Liver (tissue), 9 donors: Measurements from ENCODE around the gene ATP11C. TPM values are rescaled to one million over a fixed set of nuclear protein-coding genes. Genes with fewer than 3 reads are reported as not detected.

Source experiments
- DNase-seq: peaks from one replicate; pipeline ENCODE4 v3.0.0-alpha.2; 2017; ENCODE audit warnings: low spot score
- H3K27ac ChIP-seq, 2 donors: one replicate each; pipeline ENCODE4 v1.7.0; 2013; ENCODE audit warnings: inconsistent platforms in 2 of 2, low read length in 2 of 2, control low read depth in 1 of 2, low read depth in 1 of 2, mild to moderate bottlenecking in 1 of 2
- H3K27me3 ChIP-seq, 4 donors: one replicate each; pipeline versions ENCODE4 v1.6.1 to v1.7.0; 2013; ENCODE audit warnings: low read length in 3 of 4, inconsistent platforms in 1 of 4, mild to moderate bottlenecking in 1 of 4, moderate library complexity in 1 of 4; ENCODE audit not compliant: control insufficient read depth in 4 of 4, insufficient read depth in 4 of 4
- H3K36me3 ChIP-seq, 4 donors: one replicate each; pipeline versions ENCODE4 v1.6.1 to v1.7.0; 2013; ENCODE audit warnings: low read length in 3 of 4, mild to moderate bottlenecking in 3 of 4, low read depth in 1 of 4, moderate library complexity in 1 of 4; ENCODE audit not compliant: control insufficient read depth in 4 of 4, insufficient read depth in 3 of 4
- H3K4me1 ChIP-seq, 4 donors: one replicate each; pipeline versions ENCODE4 v1.6.1 to v1.7.0; 2013; ENCODE audit warnings: low read length in 3 of 4, mild to moderate bottlenecking in 3 of 4, moderate library complexity in 1 of 4; ENCODE audit not compliant: control insufficient read depth in 4 of 4, insufficient read depth in 4 of 4
- H3K4me3 ChIP-seq, 3 donors: one replicate each; pipeline versions ENCODE4 v1.6.1 to v1.7.0; 2013; ENCODE audit warnings: low read length in 3 of 3, control low read depth in 1 of 3, low read depth in 1 of 3, mild to moderate bottlenecking in 1 of 3
- H3K9ac ChIP-seq, 2 donors: one replicate each; pipeline ENCODE4 v1.7.0; 2013; ENCODE audit warnings: low read length in 2 of 2, mild to moderate bottlenecking in 2 of 2, moderate library complexity in 2 of 2, control low read depth in 1 of 2, low read depth in 1 of 2
- H3K9me3 ChIP-seq, 4 donors: one replicate each; pipeline versions ENCODE4 v1.6.1 to v1.7.0; 2013; ENCODE audit warnings: low read length in 3 of 4; ENCODE audit not compliant: control insufficient read depth in 4 of 4
- CTCF ChIP-seq: fragments of 150-350 bp; IDR thresholded peaks from 2 replicates; pipeline ENCODE4 v1.5.1; 2017; ENCODE audit warnings: improper control_type of control experiment, low read depth, low read length; ENCODE audit not compliant: missing input control
- EGR1 ChIP-seq, 2 donors: IDR thresholded peaks; 2 replicates each; pipeline ENCODE4 v1.6.1; 2016 to 2018; ENCODE audit warnings: antibody characterized with exemption in 2 of 2, low read depth in 2 of 2
- FOXA1 ChIP-seq: IDR thresholded peaks from 2 replicates; pipeline ENCODE4 v1.6.1; 2016; ENCODE audit warnings: antibody characterized with exemption
- FOXA2 ChIP-seq: IDR thresholded peaks from 2 replicates; pipeline ENCODE4 v1.6.1; 2016; ENCODE audit warnings: antibody characterized with exemption
- GABPA ChIP-seq, 2 donors: IDR thresholded peaks in 1 of 2; conservative IDR thresholded peaks in 1 of 2; 2 replicates each; pipeline ENCODE4 v1.6.1; 2016; ENCODE audit warnings: antibody characterized with exemption in 2 of 2, mild to moderate bottlenecking in 1 of 2, moderate library complexity in 1 of 2
- HNF4A ChIP-seq, 2 donors: conservative IDR thresholded peaks; 2 replicates each; pipeline ENCODE4 v1.6.1; 2016; ENCODE audit warnings: antibody characterized with exemption in 2 of 2, mild to moderate bottlenecking in 2 of 2
- HNF4G ChIP-seq: IDR thresholded peaks from 2 replicates; pipeline ENCODE4 v1.6.1; 2016; ENCODE audit warnings: antibody characterized with exemption
- JUND ChIP-seq, 2 donors: IDR thresholded peaks; 2 replicates each; pipeline ENCODE4 v1.6.1; 2016; ENCODE audit warnings: antibody characterized with exemption in 2 of 2
- MAX ChIP-seq: IDR thresholded peaks from 2 replicates; pipeline ENCODE4 v1.6.1; 2016; ENCODE audit warnings: antibody characterized with exemption
- NR2F2 ChIP-seq: IDR thresholded peaks from 2 replicates; pipeline ENCODE4 v1.6.1; 2016; ENCODE audit warnings: antibody characterized with exemption
- RAD21 ChIP-seq, 2 donors: IDR thresholded peaks; 2 replicates each; pipeline ENCODE4 v1.6.1; 2016; ENCODE audit warnings: antibody characterized with exemption in 2 of 2, mild to moderate bottlenecking in 2 of 2
- RXRA ChIP-seq, 2 donors: IDR thresholded peaks; 2 replicates each; pipeline ENCODE4 v1.6.1; 2017 to 2018; ENCODE audit warnings: antibody characterized with exemption in 2 of 2, mild to moderate bottlenecking in 1 of 2
- SP1 ChIP-seq: IDR thresholded peaks from 2 replicates; pipeline ENCODE4 v1.6.1; 2018; ENCODE audit warnings: antibody characterized with exemption, mild to moderate bottlenecking
- TAF1 ChIP-seq: conservative IDR thresholded peaks from 2 replicates; pipeline ENCODE4 v1.6.1; 2016; ENCODE audit warnings: antibody characterized with exemption, mild to moderate bottlenecking
- YY1 ChIP-seq: IDR thresholded peaks from 2 replicates; pipeline ENCODE4 v1.6.1; 2016; ENCODE audit warnings: antibody characterized with exemption, mild to moderate bottlenecking
- WGBS: extraction: QIAGEN DNeasy Blood & Tissue Kit; methylation state at CpG from one replicate; pipeline ENCODE4 v1.1.7; 2013; 5-methylcytosine and 5-hydroxymethylcytosine counted together
- polyA plus RNA-seq, 2 donors: library from polyadenylated mRNA; stranded (reverse) in 1 of 2; unstranded in 1 of 2; fragments of 200-250 nt in 1 of 2; fragments of >200 nt in 1 of 2; fragmentation: Nextera tagmentation in 1 of 2; extraction: Ambion mirVana in 1 of 2; gene quantifications; one replicate each; pipeline versions ENCODE4 v1.2.1 to v1.2.3, GENCODE V29; 2013 to 2015
- total RNA-seq, 2 donors: library from RNA; depleted of rRNA; stranded (reverse); fragments of >200 nt; gene quantifications; one replicate each; pipeline ENCODE4 v1.2.3, GENCODE V29; 2014
- TF ChIP-seq, protein P1 (sequence below): IDR thresholded peaks from 2 replicates; pipeline ENCODE4 v1.6.1; 2016; ENCODE audit warnings: antibody characterized with exemption
- TF ChIP-seq, protein P2 (sequence below): IDR thresholded peaks from 2 replicates; pipeline ENCODE4 v1.6.1; 2016; ENCODE audit warnings: antibody characterized with exemption
- TF ChIP-seq, protein P3 (sequence below): IDR thresholded peaks from 2 replicates; pipeline ENCODE4 v1.6.1; 2016; ENCODE audit warnings: antibody characterized with exemption, mild to moderate bottlenecking
- donor health status: healthy.
- donor health status: healthy.
- donor health status: healthy.
- donor health status: healthy.
- donor health status: healthy.

ATP11C gene
- total and polyA plus RNA-seq, 4 donors: 11.8 to 52.1 (median 18.9) TPM

GRCh38 chrX:139832718-139833309 is 100.0 kb downstream of the ATP11C start:
- no peak overlapping the region for H3K27ac ChIP-seq
- TF ChIP-seq RXRA (IDR thresholded peaks at IDR 0.05) (no peak), FOXA2 (no peak), JUND (IDR thresholded peaks at IDR 0.05) (no peak), SP1 (no peak), HNF4A (conservative IDR thresholded peaks at IDR 0.05) (no peak), MAX (no peak), GABPA (IDR thresholded peaks at IDR 0.05 in 1 of 2, conservative IDR thresholded peaks at IDR 0.05 in 1 of 2) (no peak), CTCF (no peak), YY1 (no peak), NR2F2 (no peak), RAD21 (IDR thresholded peaks at IDR 0.05) (no peak), HNF4G (no peak), FOXA1 (no peak), TAF1 (no peak), EGR1 (IDR thresholded peaks at IDR 0.05; ENCODE audit: low read depth in 2 of 2) (no peak)
- TF ChIP-seq, protein P1, sequence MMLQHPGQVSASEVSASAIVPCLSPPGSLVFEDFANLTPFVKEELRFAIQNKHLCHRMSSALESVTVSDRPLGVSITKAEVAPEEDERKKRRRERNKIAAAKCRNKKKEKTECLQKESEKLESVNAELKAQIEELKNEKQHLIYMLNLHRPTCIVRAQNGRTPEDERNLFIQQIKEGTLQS: no peak
- TF ChIP-seq, protein P2, sequence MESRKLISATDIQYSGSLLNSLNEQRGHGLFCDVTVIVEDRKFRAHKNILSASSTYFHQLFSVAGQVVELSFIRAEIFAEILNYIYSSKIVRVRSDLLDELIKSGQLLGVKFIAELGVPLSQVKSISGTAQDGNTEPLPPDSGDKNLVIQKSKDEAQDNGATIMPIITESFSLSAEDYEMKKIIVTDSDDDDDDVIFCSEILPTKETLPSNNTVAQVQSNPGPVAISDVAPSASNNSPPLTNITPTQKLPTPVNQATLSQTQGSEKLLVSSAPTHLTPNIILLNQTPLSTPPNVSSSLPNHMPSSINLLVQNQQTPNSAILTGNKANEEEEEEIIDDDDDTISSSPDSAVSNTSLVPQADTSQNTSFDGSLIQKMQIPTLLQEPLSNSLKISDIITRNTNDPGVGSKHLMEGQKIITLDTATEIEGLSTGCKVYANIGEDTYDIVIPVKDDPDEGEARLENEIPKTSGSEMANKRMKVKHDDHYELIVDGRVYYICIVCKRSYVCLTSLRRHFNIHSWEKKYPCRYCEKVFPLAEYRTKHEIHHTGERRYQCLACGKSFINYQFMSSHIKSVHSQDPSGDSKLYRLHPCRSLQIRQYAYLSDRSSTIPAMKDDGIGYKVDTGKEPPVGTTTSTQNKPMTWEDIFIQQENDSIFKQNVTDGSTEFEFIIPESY: no peak
- TF ChIP-seq, protein P3, sequence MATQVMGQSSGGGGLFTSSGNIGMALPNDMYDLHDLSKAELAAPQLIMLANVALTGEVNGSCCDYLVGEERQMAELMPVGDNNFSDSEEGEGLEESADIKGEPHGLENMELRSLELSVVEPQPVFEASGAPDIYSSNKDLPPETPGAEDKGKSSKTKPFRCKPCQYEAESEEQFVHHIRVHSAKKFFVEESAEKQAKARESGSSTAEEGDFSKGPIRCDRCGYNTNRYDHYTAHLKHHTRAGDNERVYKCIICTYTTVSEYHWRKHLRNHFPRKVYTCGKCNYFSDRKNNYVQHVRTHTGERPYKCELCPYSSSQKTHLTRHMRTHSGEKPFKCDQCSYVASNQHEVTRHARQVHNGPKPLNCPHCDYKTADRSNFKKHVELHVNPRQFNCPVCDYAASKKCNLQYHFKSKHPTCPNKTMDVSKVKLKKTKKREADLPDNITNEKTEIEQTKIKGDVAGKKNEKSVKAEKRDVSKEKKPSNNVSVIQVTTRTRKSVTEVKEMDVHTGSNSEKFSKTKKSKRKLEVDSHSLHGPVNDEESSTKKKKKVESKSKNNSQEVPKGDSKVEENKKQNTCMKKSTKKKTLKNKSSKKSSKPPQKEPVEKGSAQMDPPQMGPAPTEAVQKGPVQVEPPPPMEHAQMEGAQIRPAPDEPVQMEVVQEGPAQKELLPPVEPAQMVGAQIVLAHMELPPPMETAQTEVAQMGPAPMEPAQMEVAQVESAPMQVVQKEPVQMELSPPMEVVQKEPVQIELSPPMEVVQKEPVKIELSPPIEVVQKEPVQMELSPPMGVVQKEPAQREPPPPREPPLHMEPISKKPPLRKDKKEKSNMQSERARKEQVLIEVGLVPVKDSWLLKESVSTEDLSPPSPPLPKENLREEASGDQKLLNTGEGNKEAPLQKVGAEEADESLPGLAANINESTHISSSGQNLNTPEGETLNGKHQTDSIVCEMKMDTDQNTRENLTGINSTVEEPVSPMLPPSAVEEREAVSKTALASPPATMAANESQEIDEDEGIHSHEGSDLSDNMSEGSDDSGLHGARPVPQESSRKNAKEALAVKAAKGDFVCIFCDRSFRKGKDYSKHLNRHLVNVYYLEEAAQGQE: no peak
- H3K27me3 ChIP-seq: no peaks in the 10 kb centered on the region
- no peaks in the 10 kb centered on the region for H3K36me3 ChIP-seq
- no peaks in the 10 kb centered on the region for H3K9me3 ChIP-seq
- 51% methylated on average over 3 of the region's 3 CpGs for WGBS
- no peak overlapping the region for H3K4me3 ChIP-seq
- peaks cover 2 to 48% (median 32%) of the 10 kb centered on the region in 4 donors for H3K4me1 ChIP-seq
- no peak overlapping the region for H3K9ac ChIP-seq
- no peak for DNase-seq
